HG02588 (cell line): ENCODE results near the gene CIDEB.

Source experiments
- ATAC-seq: cut with Tn5 transposase; IDR thresholded peaks from one replicate; pipeline ENCODE4 v1.9.1; 2021; ENCODE audit warnings: mild to moderate bottlenecking, moderate library complexity; ENCODE audit not compliant: unreplicated experiment

Gene CIDEB

DNA sequence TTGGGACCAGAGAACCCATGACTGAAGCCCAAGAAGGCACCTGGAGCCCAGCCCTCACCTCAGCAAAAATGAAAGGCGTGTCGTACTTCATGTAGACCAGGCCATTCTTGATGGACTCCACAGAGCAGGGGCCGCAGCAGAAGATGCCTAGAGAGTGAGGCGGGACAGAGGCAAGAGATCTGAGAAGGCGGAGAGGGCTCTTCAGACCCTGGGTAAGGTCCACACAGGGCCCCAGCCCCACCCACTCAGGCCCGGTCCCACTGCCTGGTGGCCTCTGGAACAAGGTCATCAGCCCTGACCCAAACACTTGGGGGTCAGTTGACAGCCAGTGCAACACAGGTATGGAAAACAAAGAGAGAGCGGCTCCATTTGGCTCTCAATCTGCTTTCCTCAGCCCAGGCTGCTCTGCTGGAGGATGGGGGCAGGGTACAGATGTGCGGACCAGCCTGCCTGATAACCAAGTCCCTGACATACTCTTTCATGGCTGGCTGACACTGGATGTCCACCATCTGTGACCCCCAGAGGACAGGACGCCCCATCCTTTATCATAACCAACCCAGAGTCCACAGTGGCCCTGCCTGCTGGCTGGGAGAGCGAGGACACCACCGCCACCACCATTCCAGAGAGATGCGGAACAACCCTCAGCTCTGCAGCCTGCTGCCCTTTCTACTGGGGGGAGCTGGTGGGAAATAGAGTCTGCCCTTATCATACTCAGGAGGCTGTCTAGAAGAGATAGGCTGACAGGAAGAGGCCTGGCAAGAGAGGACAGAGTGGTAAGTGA, 51.7 kb downstream of the CIDEB start:
- ATAC-seq: no peak

- no peak for ATAC-seq
Measured at GRCh38 chr14:24255438-24255837, 52.3 kb downstream of the CIDEB start.
